COR-L47 (cell line): ENCODE data around the gene SNRNP48.

ENCODE experiments used
- DNase-seq: peaks from one replicate; lab custom pipeline; 2025; lab: John Stamatoyannopoulos, UW

Gene SNRNP48

GRCh38 chr6:7559196-7559595, 30.8 kb upstream of the SNRNP48 start:
- DNase-seq, result no peak

- no peak for DNase-seq
These were observed 30.2 kb upstream of the SNRNP48 start for GRCh38 chr6:7559651-7560385.

- peak; percentile 91 for DNase-seq
These were observed 28.6 kb upstream of the SNRNP48 start for GRCh38 chr6:7561153-7561964.

GRCh38 chr6:7562769-7563168, 27.2 kb upstream of the SNRNP48 start:
- no peak for DNase-seq

GRCh38 chr6:7566107-7566506, 23.9 kb upstream of the SNRNP48 start:
- DNase-seq, result no peak

GRCh38 chr6:7566617-7567173, 23.3 kb upstream of the SNRNP48 start:
- no peak for DNase-seq

- DNase-seq, result no peak
These were observed 22.0 kb upstream of the SNRNP48 start for GRCh38 chr6:7568021-7568420.

GRCh38 chr6:7569082-7569481, 20.9 kb upstream of the SNRNP48 start:
- DNase-seq, result no peak

GRCh38 chr6:7572213-7572943, 17.6 kb upstream of the SNRNP48 start:
- DNase-seq, result no peak

GRCh38 chr6:7574500-7574899, 15.5 kb upstream of the SNRNP48 start:
- DNase-seq, result no peak

GRCh38 chr6:7578516-7578915, 11.5 kb upstream of the SNRNP48 start:
- DNase-seq, result no peak

- no peak for DNase-seq
These were observed 11.1 kb upstream of the SNRNP48 start for GRCh38 chr6:7578931-7579330.

GRCh38 chr6:7579851-7580250, 10.1 kb upstream of the SNRNP48 start:
- DNase-seq, result no peak

GRCh38 chr6:7580537-7580926, 9.5 kb upstream of the SNRNP48 start:
- no peak for DNase-seq

GRCh38 chr6:7580927-7581618, 8.9 kb upstream of the SNRNP48 start:
- no peak for DNase-seq

- no peak for DNase-seq
These were observed 4.6 kb upstream of the SNRNP48 start for GRCh38 chr6:7585287-7585930.

- no peak for DNase-seq
These were observed 2.3 kb upstream of the SNRNP48 start for GRCh38 chr6:7587631-7588100.

- DNase-seq, result no peak
These were observed 1.5 kb upstream of the SNRNP48 start for GRCh38 chr6:7588506-7588905.

- no peak for DNase-seq
These were observed 777 bp upstream of the SNRNP48 start for GRCh38 chr6:7589221-7589620.

- DNase-seq, result no peak
These were observed 912 bp downstream of the SNRNP48 start for GRCh38 chr6:7590918-7591302.

- DNase-seq, result no peak
These were observed 1.8 kb downstream of the SNRNP48 start for GRCh38 chr6:7591770-7592169.
